Endothelial cell of hepatic sinusoid (primary cell): ENCODE measurements around the gene YIPF3.

Experiments
- in situ Hi-C: cut with HindIII; loops from 2 replicates; pipeline ENCODE4 v1.10.0; 2017; ENCODE audit warnings: low sequenced_read_pairs

The YIPF3 gene

GRCh38 chr6:43494321-43494720, 22.4 kb downstream of the YIPF3 start:
- in situ Hi-C loops = no loop called here

GRCh38 chr6:43493833-43494232, 22.9 kb downstream of the YIPF3 start:
- in situ Hi-C loops = no loop called here

GRCh38 chr6:43493230-43493629, 23.5 kb downstream of the YIPF3 start:
- in situ Hi-C loops = no loop called here

GRCh38 chr6:43492673-43493072, 24.1 kb downstream of the YIPF3 start:
- in situ Hi-C loops = no loop called here

- in situ Hi-C loops = no loop called here
These were observed 24.7 kb downstream of the YIPF3 start for GRCh38 chr6:43491750-43492661.

GRCh38 chr6:43490523-43490939, 26.2 kb downstream of the YIPF3 start:
- in situ Hi-C loops = no loop called here

GRCh38 chr6:43489277-43490072, 27.3 kb downstream of the YIPF3 start:
- in situ Hi-C loops = no loop called here

- in situ Hi-C loops = no loop called here
These were observed 28.0 kb downstream of the YIPF3 start for GRCh38 chr6:43488667-43489276.

- in situ Hi-C loops = no loop called here
These were observed 35.0 kb downstream of the YIPF3 start for GRCh38 chr6:43481591-43482236.

GRCh38 chr6:43481075-43481474, 35.7 kb downstream of the YIPF3 start:
- in situ Hi-C loops = no loop called here

GRCh38 chr6:43478008-43478372, 38.7 kb downstream of the YIPF3 start:
- in situ Hi-C loops = no loop called here

GRCh38 chr6:43477235-43478007, 39.3 kb downstream of the YIPF3 start, which contains the start of gene TJAP1:
TSS of gene TJAP1 (plus strand) at chr6:43477570. CDS start at chr6:43499002, 21,432 bp downstream.
- in situ Hi-C loops = no loop called here

GRCh38 chr6:43476746-43477145, 40.0 kb downstream of the YIPF3 start:
- in situ Hi-C loops = no loop called here

GRCh38 chr6:43475516-43475915, 41.2 kb downstream of the YIPF3 start:
- in situ Hi-C loops = no loop called here

- in situ Hi-C loops = no loop called here
These were observed 44.2 kb downstream of the YIPF3 start for GRCh38 chr6:43472515-43472914.

GRCh38 chr6:43471399-43471798, 45.3 kb downstream of the YIPF3 start:
- in situ Hi-C loops = no loop called here

GRCh38 chr6:43469947-43470346, 46.8 kb downstream of the YIPF3 start:
- in situ Hi-C loops = no loop called here

- in situ Hi-C loops = no loop called here
These were observed 47.7 kb downstream of the YIPF3 start for GRCh38 chr6:43468748-43469681.

- in situ Hi-C loops = no loop called here
These were observed 48.5 kb downstream of the YIPF3 start for GRCh38 chr6:43468240-43468639.
